ENCODE data around the gene ATP8A2.
"Not testable (repeated sequence)": the region's sequence is repeated elsewhere in the genome, so short reads cannot be mapped to it uniquely, and the experiment has no call there.

The ATP8A2 gene

GRCh38 chr13:25360443-25360842 is 11.3 kb upstream of the ATP8A2 start:
- 93% methylated on average over 5 of the region's 6 CpGs for WGBS

GRCh38 chr13:25365720-25366235 is 6.0 kb upstream of the ATP8A2 start:
- Histone ChIP-seq H2BK120ac (ENCODE audit: low read depth, low read length) (no peak overlapping the region), H3K27me3 (ENCODE audit: control insufficient read depth in 1 of 2, insufficient read depth in 1 of 2, low read length in 2 of 2) (peaks cover 17 to 20% of the 10 kb centered on the region in 2 experiments), H4K8ac (ENCODE audit: low read length) (no peak overlapping the region), H3K9ac (ENCODE audit: low read length) (no peak overlapping the region), H3K23ac (ENCODE audit: low read length in 2 of 2) (no peak overlapping the region), H3K36me3 (ENCODE audit: control insufficient read depth in 1 of 2, insufficient read depth in 2 of 2, low read depth in 1 of 2, low read length in 2 of 2) (no peaks in the 10 kb centered on the region), H3K14ac (ENCODE audit: low read length in 2 of 2) (no peak overlapping the region), H3K79me1 (replicated peaks; ENCODE audit: low read length, poor library complexity, severe bottlenecking) (no peaks in the 10 kb centered on the region), H3K4me1 (ENCODE audit: control insufficient read depth, insufficient read depth, low read depth, low read length) (no peaks in the 10 kb centered on the region), H2BK12ac (ENCODE audit: low read length in 2 of 2) (no peak overlapping the region), H4K91ac (ENCODE audit: low read length) (no peak overlapping the region), H3K27ac (ENCODE audit: low read length, poor library complexity, severe bottlenecking) (no peak overlapping the region), H2BK15ac (ENCODE audit: low read depth, poor library complexity, severe bottlenecking) (no peak overlapping the region), H3K4ac (ENCODE audit: low read depth in 1 of 2, low read length in 2 of 2) (no peak overlapping the region), H3K4me3 (ENCODE audit: insufficient read depth in 1 of 2, low read depth in 1 of 2, low read length in 2 of 2) (no peak overlapping the region), H3K4me2 (ENCODE audit: low read length, poor library complexity, severe bottlenecking) (no peak overlapping the region), H2BK5ac (ENCODE audit: low read depth, low read length, poor library complexity, severe bottlenecking) (no peak overlapping the region), H3K18ac (ENCODE audit: low read depth in 1 of 2, low read length in 2 of 2) (no peak overlapping the region), H2AFZ (ENCODE audit: low read depth, low read length) (no peak overlapping the region), H3K9me3 (ENCODE audit: control insufficient read depth, low read length) (no peaks in the 10 kb centered on the region), H2AK5ac (ENCODE audit: low read length, severe bottlenecking) (no peak overlapping the region)
- no peak for DNase-seq
- WGBS = 91% methylated on average over 22 of the region's 32 CpGs

More at GRCh38 chr13:25360443-25360842, 11.3 kb upstream of the ATP8A2 start:
- H2BK12ac ChIP-seq (ENCODE audit: low read length in 2 of 2); H2BK15ac ChIP-seq (ENCODE audit: low read depth, poor library complexity, severe bottlenecking); H3K14ac ChIP-seq (ENCODE audit: low read length in 2 of 2); H3K4me3 ChIP-seq (ENCODE audit: insufficient read depth in 1 of 2, low read depth in 1 of 2, low read length in 2 of 2); H4K91ac ChIP-seq (ENCODE audit: low read length); H3K18ac ChIP-seq (ENCODE audit: low read depth in 1 of 2, low read length in 2 of 2); H3K9me3 ChIP-seq (ENCODE audit: control insufficient read depth, low read length); DNase-seq; H2BK5ac ChIP-seq (ENCODE audit: low read depth, low read length, poor library complexity, severe bottlenecking); H3K79me1 ChIP-seq (replicated peaks; ENCODE audit: low read length, poor library complexity, severe bottlenecking); H3K4me2 ChIP-seq (ENCODE audit: low read length, poor library complexity, severe bottlenecking); H3K27me3 ChIP-seq (ENCODE audit: control insufficient read depth in 1 of 2, insufficient read depth in 1 of 2, low read length in 2 of 2); H3K9ac ChIP-seq (ENCODE audit: low read length); H3K27ac ChIP-seq (ENCODE audit: low read length, poor library complexity, severe bottlenecking); H4K8ac ChIP-seq (ENCODE audit: low read length); H3K36me3 ChIP-seq (ENCODE audit: control insufficient read depth in 1 of 2, insufficient read depth in 2 of 2, low read depth in 1 of 2, low read length in 2 of 2); H3K23ac ChIP-seq (ENCODE audit: low read length in 2 of 2); H3K4ac ChIP-seq (ENCODE audit: low read depth in 1 of 2, low read length in 2 of 2); H2AK5ac ChIP-seq (ENCODE audit: low read length, severe bottlenecking); H2BK120ac ChIP-seq (ENCODE audit: low read depth, low read length); H2AFZ ChIP-seq (ENCODE audit: low read depth, low read length); H3K4me1 ChIP-seq (ENCODE audit: control insufficient read depth, insufficient read depth, low read depth, low read length): not testable (repeated sequence)

- Histone ChIP-seq H2BK120ac (ENCODE audit: low read depth, low read length) (no peak overlapping the region), H3K14ac (ENCODE audit: low read length in 2 of 2) (no peak overlapping the region), H4K91ac (ENCODE audit: low read length) (no peak overlapping the region), H2BK12ac (ENCODE audit: low read length in 2 of 2) (no peak overlapping the region), H3K18ac (ENCODE audit: low read depth in 1 of 2, low read length in 2 of 2) (no peak overlapping the region), H4K8ac (ENCODE audit: low read length) (no peak overlapping the region), H3K23ac (ENCODE audit: low read length in 2 of 2) (no peak overlapping the region), H3K9ac (ENCODE audit: low read length) (no peak overlapping the region), H3K27me3 (ENCODE audit: control insufficient read depth in 1 of 2, insufficient read depth in 1 of 2, low read length in 2 of 2) (peaks cover 54 to 65% of the 10 kb centered on the region in 2 experiments), H2AK5ac (ENCODE audit: low read length, severe bottlenecking) (no peak overlapping the region), H3K4me1 (ENCODE audit: control insufficient read depth, insufficient read depth, low read depth, low read length) (peaks cover 11% of the 10 kb centered on the region), H2BK15ac (ENCODE audit: low read depth, poor library complexity, severe bottlenecking) (no peak overlapping the region), H2AFZ (ENCODE audit: low read depth, low read length) (no peak overlapping the region), H3K27ac (ENCODE audit: low read length, poor library complexity, severe bottlenecking) (no peak overlapping the region), H2BK5ac (ENCODE audit: low read depth, low read length, poor library complexity, severe bottlenecking) (no peak overlapping the region), H3K4ac (ENCODE audit: low read depth in 1 of 2, low read length in 2 of 2) (no peak overlapping the region), H3K4me2 (ENCODE audit: low read length, poor library complexity, severe bottlenecking) (peak overlapping the region; percentile 97), H3K79me1 (replicated peaks; ENCODE audit: low read length, poor library complexity, severe bottlenecking) (no peaks in the 10 kb centered on the region), H3K36me3 (ENCODE audit: control insufficient read depth in 1 of 2, insufficient read depth in 2 of 2, low read depth in 1 of 2, low read length in 2 of 2) (peaks cover 0 to 4% of the 10 kb centered on the region in 2 experiments), H3K9me3 (ENCODE audit: control insufficient read depth, low read length) (no peaks in the 10 kb centered on the region), H3K4me3 (ENCODE audit: insufficient read depth in 1 of 2, low read depth in 1 of 2, low read length in 2 of 2) (peak overlapping the region in 1 of 2 experiments; percentile 65)
- no peak for DNase-seq
- WGBS = 45% methylated on average over 15 of the region's 20 CpGs
Measured at GRCh38 chr13:25371158-25371874, 458 bp upstream of the ATP8A2 start.

- Histone ChIP-seq H3K36me3 (ENCODE audit: control insufficient read depth in 1 of 2, insufficient read depth in 2 of 2, low read depth in 1 of 2, low read length in 2 of 2) (peaks cover 0 to 4% of the 10 kb centered on the region in 2 experiments), H3K4ac (ENCODE audit: low read depth in 1 of 2, low read length in 2 of 2) (no peak overlapping the region), H3K14ac (ENCODE audit: low read length in 2 of 2) (no peak overlapping the region), H3K4me3 (ENCODE audit: insufficient read depth in 1 of 2, low read depth in 1 of 2, low read length in 2 of 2) (peak overlapping the region; percentile 56 to 65), H2BK5ac (ENCODE audit: low read depth, low read length, poor library complexity, severe bottlenecking) (no peak overlapping the region), H3K9me3 (ENCODE audit: control insufficient read depth, low read length) (no peaks in the 10 kb centered on the region), H3K4me1 (ENCODE audit: control insufficient read depth, insufficient read depth, low read depth, low read length) (peaks cover 11% of the 10 kb centered on the region), H3K79me1 (replicated peaks; ENCODE audit: low read length, poor library complexity, severe bottlenecking) (no peaks in the 10 kb centered on the region), H3K23ac (ENCODE audit: low read length in 2 of 2) (no peak overlapping the region), H4K8ac (ENCODE audit: low read length) (peak overlapping the region; percentile 21), H3K27ac (ENCODE audit: low read length, poor library complexity, severe bottlenecking) (no peak overlapping the region), H3K4me2 (ENCODE audit: low read length, poor library complexity, severe bottlenecking) (peak overlapping the region; percentile 97), H3K27me3 (ENCODE audit: control insufficient read depth in 1 of 2, insufficient read depth in 1 of 2, low read length in 2 of 2) (peaks cover 54 to 75% of the 10 kb centered on the region in 2 experiments), H2AFZ (ENCODE audit: low read depth, low read length) (no peak overlapping the region), H4K91ac (ENCODE audit: low read length) (peak overlapping the region; percentile 28), H2BK120ac (ENCODE audit: low read depth, low read length) (no peak overlapping the region), H3K9ac (ENCODE audit: low read length) (no peak overlapping the region), H3K18ac (ENCODE audit: low read depth in 1 of 2, low read length in 2 of 2) (no peak overlapping the region), H2BK15ac (ENCODE audit: low read depth, poor library complexity, severe bottlenecking) (no peak overlapping the region), H2AK5ac (ENCODE audit: low read length, severe bottlenecking) (no peak overlapping the region), H2BK12ac (ENCODE audit: low read length in 2 of 2) (no peak overlapping the region)
- DNase-seq = no peak
- WGBS = 38% methylated on average over 45 of the region's 82 CpGs
Measured at GRCh38 chr13:25372284-25373081, 709 bp downstream of the ATP8A2 start.
